Measurements from ENCODE around the gene ROBO1. TPM values are rescaled to one million over a fixed set of nuclear protein-coding genes. Genes with fewer than 3 reads are reported as not detected.

Gene ROBO1
- total and polyA plus RNA-seq, 2 of the 8 experiments (the other 6 are each of a cell fraction or from before 2014, with no cell fraction given): 51.4 to 91.0 TPM

DNA sequence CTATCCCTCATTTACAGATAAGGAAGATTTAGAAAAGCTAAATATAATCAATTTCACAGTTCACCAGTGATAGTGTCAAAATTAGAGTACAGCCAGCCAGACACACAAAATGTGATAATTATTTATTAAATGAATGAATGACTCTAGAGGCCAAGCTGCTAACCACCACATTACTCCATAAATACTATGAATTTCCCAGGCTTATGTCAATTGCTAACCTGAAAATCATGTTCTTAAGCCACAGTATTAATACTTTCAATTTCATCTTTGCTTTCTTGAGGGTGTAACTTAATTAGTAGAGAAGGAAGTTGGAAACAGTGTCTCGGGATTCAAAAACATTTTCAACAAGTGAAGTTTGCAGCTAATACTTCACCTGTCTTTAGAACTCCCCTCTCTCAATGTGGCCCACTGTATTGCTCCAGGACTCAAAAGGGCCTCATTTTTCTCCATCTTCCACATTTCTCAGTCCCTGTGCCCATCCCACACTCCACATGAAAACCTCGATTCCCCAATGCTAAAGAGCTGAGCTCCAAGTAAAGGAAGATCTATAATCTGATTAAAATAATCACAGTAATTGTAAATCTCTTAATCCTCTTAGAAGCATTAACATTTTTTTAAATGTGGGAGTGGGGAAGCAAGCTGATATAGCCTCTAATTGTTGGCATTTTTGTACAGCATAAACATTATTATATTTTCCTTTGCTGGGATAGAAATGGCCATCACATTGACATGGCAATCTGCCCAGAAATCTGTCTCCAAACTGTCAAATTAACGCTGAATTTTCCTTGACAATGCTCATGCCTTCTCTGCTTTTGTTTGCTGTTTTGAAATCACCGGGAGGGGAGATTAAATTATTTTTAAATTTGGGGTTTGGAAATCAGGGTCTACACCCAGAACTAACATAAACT is 765.1 kb downstream of the ROBO1 start:
- Histone ChIP-seq H3K9ac (replicated peaks in 1 of 4; ENCODE audit: extremely low read depth in 1 of 4, low read depth in 3 of 4, low read length in 3 of 4) (peak overlapping the region in 1 of 4 experiments; percentile 34; a peak in 1 of 7 replicates), H2BK20ac (ENCODE audit: low read length) (no peak overlapping the region)

More for the DNA sequence above, 765.1 kb downstream of the ROBO1 start:
- H3K79me2 ChIP-seq (ENCODE audit: control insufficient read depth in 1 of 2, insufficient read depth in 2 of 2, low read length in 2 of 2): peaks cover 6 to 91% of the 10 kb centered on the region in 2 experiments
- no peak overlapping the region for H2BK120ac ChIP-seq (replicated peaks; ENCODE audit: low read depth, low read length)
- ChIA-PET CTCF (ENCODE audit: partially characterized antibody) (interaction anchor here (1.2 kb wide), 1 partner anchor 18 kb away, joined by 3 read pairs; no protein-coding TSS in a partner anchor), POLR2A (ENCODE audit: partially characterized antibody) (interaction anchor here (0.9 kb wide), 1 partner anchor 16 kb away, joined by 3 read pairs; no protein-coding TSS in a partner anchor)
- no peaks in the 10 kb centered on the region for H3K36me3 ChIP-seq (ENCODE audit: control insufficient read depth in 2 of 4, insufficient read depth in 4 of 4, low read length in 3 of 4)
- H3K79me1 ChIP-seq (ENCODE audit: low read depth, low read length): no peaks in the 10 kb centered on the region
- TF ChIP-seq, protein P1, sequence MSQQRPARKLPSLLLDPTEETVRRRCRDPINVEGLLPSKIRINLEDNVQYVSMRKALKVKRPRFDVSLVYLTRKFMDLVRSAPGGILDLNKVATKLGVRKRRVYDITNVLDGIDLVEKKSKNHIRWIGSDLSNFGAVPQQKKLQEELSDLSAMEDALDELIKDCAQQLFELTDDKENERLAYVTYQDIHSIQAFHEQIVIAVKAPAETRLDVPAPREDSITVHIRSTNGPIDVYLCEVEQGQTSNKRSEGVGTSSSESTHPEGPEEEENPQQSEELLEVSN (IDR thresholded peaks at IDR 0.05): no peak
- no peak for TF ChIP-seq JUND (IDR thresholded peaks at IDR 0.05; ENCODE audit: low read length)
- no peak for TF ChIP-seq POU5F1 (IDR thresholded peaks at IDR 0.05; ENCODE audit: low read depth, low read length)
- no peak for TF ChIP-seq JUN (IDR thresholded peaks at IDR 0.05; ENCODE audit: low read depth, low read length)
- no peak for TF ChIP-seq CBX5 (IDR thresholded peaks at IDR 0.05; ENCODE audit: low read depth, low read length)
- no peak overlapping the region for H3K56ac ChIP-seq (replicated peaks; ENCODE audit: insufficient read length, low read depth, low read length)
- H3K18ac ChIP-seq (ENCODE audit: extremely low read depth, low read length): no peak overlapping the region
- H3K23me2 ChIP-seq (ENCODE audit: low read depth, low read length): no peaks in the 10 kb centered on the region
- no peaks in the 10 kb centered on the region; a peak in 1 of 7 replicates for H3K4me1 ChIP-seq (replicated peaks in 1 of 4; ENCODE audit: control insufficient read depth in 3 of 4, insufficient read depth in 4 of 4, low read length in 3 of 4)
- H3K23ac ChIP-seq (ENCODE audit: insufficient read length): no peak overlapping the region
- no peak overlapping the region for H4K5ac ChIP-seq (ENCODE audit: insufficient read length, low read depth, low read length)
- no peak overlapping the region for H2BK15ac ChIP-seq (ENCODE audit: low read length)
- no peak overlapping the region for H4K8ac ChIP-seq (ENCODE audit: extremely low read depth, insufficient read depth, low read length)
- H3K4me2 ChIP-seq (ENCODE audit: insufficient read depth in 1 of 2, low read depth in 2 of 2, low read length in 2 of 2): no peak overlapping the region
- no peaks in the 10 kb centered on the region for H3K9me3 ChIP-seq (ENCODE audit: insufficient read depth in 2 of 2, low read depth in 1 of 2, low read length in 1 of 2)
- H4K91ac ChIP-seq (replicated peaks; ENCODE audit: insufficient read length, low read length): no peak overlapping the region
- no peak overlapping the region for H3K4ac ChIP-seq (replicated peaks; ENCODE audit: insufficient read length, low read depth, low read length)
- H3K27me3 ChIP-seq (replicated peaks in 1 of 4; ENCODE audit: control insufficient read depth in 3 of 4, extremely low read depth in 1 of 4, insufficient read depth in 3 of 4, low read length in 3 of 4): peaks cover 0 to 1% (median 0%) of the 10 kb centered on the region in 4 experiments; a peak in 1 of 7 replicates
- H3K14ac ChIP-seq (ENCODE audit: insufficient read length): no peak overlapping the region
- no peak for FAIRE-seq
- no peak overlapping the region for H2BK5ac ChIP-seq (ENCODE audit: low read depth, low read length)
- H3K27ac ChIP-seq (ENCODE audit: low read depth, low read length): no peak overlapping the region
- H4K20me1 ChIP-seq (replicated peaks in 1 of 2; ENCODE audit: control insufficient read depth in 1 of 2, insufficient read depth in 2 of 2, low read length in 2 of 2): peaks cover 4 to 8% of the 10 kb centered on the region in 2 experiments
- no peak for DNase-seq (ENCODE audit: low read depth in 1 of 2, low spot score in 2 of 2)
- no peak overlapping the region for H3K4me3 ChIP-seq (ENCODE audit: extremely low read depth in 1 of 4, insufficient read depth in 2 of 4, low read depth in 3 of 4, low read length in 4 of 4)
- H2BK12ac ChIP-seq (ENCODE audit: low read depth, low read length): no peak overlapping the region
- WGBS, 2 experiments (ENCODE audit: extremely low coverage in 1 of 2, insufficient coverage in 1 of 2, insufficient read length in 1 of 2, insufficient replicate concordance in 2 of 2, low coverage in 1 of 2, low lambda C conversion rate in 2 of 2, missing lambda C conversion rate in 1 of 2): 95% methylated on average over 4 of the region's 4 CpGs; no CpG with 5 or more reads in 1 of the 2 experiments
- no peak overlapping the region for H2AK5ac ChIP-seq (ENCODE audit: low read depth, low read length)
- no peak overlapping the region for H2AFZ ChIP-seq (ENCODE audit: low read length)
